Right lobe of liver (tissue), 4 donors: Measurements from ENCODE around the gene BACH2.

Experiments used
- CTCF ChIP-seq, 4 donors: fragments of 200-600 bp in 3 of 4; fragments of 450-650 bp in 1 of 4; IDR thresholded peaks; one replicate each; pipeline versions ENCODE4 v1.5.1 to v1.8.0; 2016 to 2022; ENCODE audit warnings: antibody characterized with exemption in 4 of 4, mild to moderate bottlenecking in 2 of 4
- POLR2A ChIP-seq: fragments of 450-650 bp; IDR thresholded peaks from one replicate; pipeline ENCODE4 v1.6.1; 2017; ENCODE audit warnings: antibody characterized with exemption, mild to moderate bottlenecking
- donor health status: DM: no; HTN: no; CAD: no.
- donor health status: DM: no; HTN: no; CAD: no.
- donor health status: DM: no; HTN: yes; CAD: no.

- TF ChIP-seq CTCF (IDR thresholded peaks at IDR 0.05) (no peak), POLR2A (no peak)
Measured at GRCh38 chr6:90303039-90303438, 6.4 kb upstream of the BACH2 start.
